ENCODE measurements around the gene ZNF516. TPM values are rescaled to one million over a fixed set of nuclear protein-coding genes. Genes with fewer than 3 reads are reported as not detected.

ZNF516 gene
- total and polyA plus RNA-seq, 10 of the 15 experiments (the other 5 are each of a cell fraction or from before 2014, with no cell fraction given), result 2.0 to 32.0 (median 8.3) TPM

- ATAC-seq, result no peak
- H3K36me3 ChIP-seq (ENCODE audit: control insufficient read depth in 2 of 2, insufficient read depth in 2 of 2, low read length in 1 of 2), result peaks cover 8 to 10% of the 10 kb centered on the region in 2 experiments; a peak in 3 of 4 replicates
- 72% methylated on average over 14 of the region's 14 CpGs for WGBS (ENCODE audit: insufficient coverage, insufficient replicate concordance, low lambda C conversion rate, missing lambda C conversion rate)
- H3K27me3 ChIP-seq (replicated peaks in 1 of 2; ENCODE audit: control insufficient read depth in 2 of 2, insufficient read depth in 2 of 2, low read length in 1 of 2), result no peaks in the 10 kb centered on the region
- no peak overlapping the region for H3K4me3 ChIP-seq
- intact Hi-C loops (cut with micrococcal nuclease; ENCODE audit: unreplicated experiment), result no loop called here
- no TSS peak for BruUV-seq (replicated peaks)
- H3K9me3 ChIP-seq (replicated peaks; ENCODE audit: control insufficient read depth, insufficient read depth, low read length), result no peaks in the 10 kb centered on the region; the same call in 2 of the 3 replicates
- H3K27ac ChIP-seq (ENCODE audit: control insufficient read depth, insufficient read depth), result no peak overlapping the region
- no peak for FAIRE-seq
- ChIA-PET SMC1A (ENCODE audit: uncharacterized antibody, unreplicated experiment) (no interaction called here), RAD21 (ENCODE audit: unreplicated experiment) (no interaction called here), CTCF (interaction anchor here (2.7 kb wide), 1 partner anchor 31 kb away, joined by 7 read pairs; no protein-coding TSS in a partner anchor), POLR2A (interaction anchor here (1.2 kb wide), 1 partner anchor 10 kb away, joined by 3 read pairs; no protein-coding TSS in a partner anchor)
- TF ChIP-seq ZSCAN29 (IDR thresholded peaks at IDR 0.05) (no peak), CUX1 (IDR thresholded peaks at IDR 0.05; ENCODE audit: insufficient replicate concordance, low read depth, low read length) (no peak), LARP7 (IDR thresholded peaks at IDR 0.05) (no peak), CEBPZ (IDR thresholded peaks at IDR 0.05; ENCODE audit: low read depth, low read length) (no peak)
- no peaks in the 10 kb centered on the region for H3K4me1 ChIP-seq (ENCODE audit: control insufficient read depth, insufficient read depth, low read length)
- H3K79me2 ChIP-seq (ENCODE audit: control insufficient read depth, insufficient read depth, low read length), result peaks cover 21% of the 10 kb centered on the region
- in situ Hi-C loops (cut with MboI), result no loop called here
- no peak for DNase-seq (ENCODE audit: low read depth, low spot score)
- H4K20me1 ChIP-seq (ENCODE audit: control insufficient read depth, insufficient read depth), result no peaks in the 10 kb centered on the region; the same call in 1 of the 2 replicates
- no peak overlapping the region for H3K4me2 ChIP-seq (ENCODE audit: control insufficient read depth, insufficient read depth)
- H3K9ac ChIP-seq (ENCODE audit: control insufficient read depth, insufficient read depth, low read length), result no peak overlapping the region
- no peak overlapping the region for H2AFZ ChIP-seq (ENCODE audit: control insufficient read depth, low read depth, low read length)
Measured at GRCh38 chr18:76429262-76430126, 65.5 kb downstream of the ZNF516 start.

All from GM12878 (cell line).